ENCODE measurements around the gene BCL2. TPM values are rescaled to one million over a fixed set of nuclear protein-coding genes. Genes with fewer than 3 reads are reported as not detected.
A peak's percentile ranks its signal among the peaks of the same experiment; 100 is the strongest.

Gene BCL2
- total RNA-seq, 2 donors from 2014 or later, result 14.8 to 38.4 TPM

- intact Hi-C loops (cut with DNase I), result no loop called here
- no peak overlapping the region for H3K4me3 ChIP-seq
- TF ChIP-seq CTCF (IDR thresholded peaks at IDR 0.05), result no peak
- no peak for TF ChIP-seq POLR2A (IDR thresholded peaks at IDR 0.05)
- TF ChIP-seq POLR2AphosphoS5 (IDR thresholded peaks at IDR 0.05), result no peak
- H3K27ac ChIP-seq, result no peak overlapping the region
- no peaks in the 10 kb centered on the region for H3K27me3 ChIP-seq (replicated peaks; ENCODE audit: insufficient read depth)
- no peaks in the 10 kb centered on the region for H3K36me3 ChIP-seq
- DNase-seq (ENCODE audit: low spot score), result no peak
- no peaks in the 10 kb centered on the region for H3K4me1 ChIP-seq (replicated peaks)
- 85% methylated on average over 3 of the region's 3 CpGs for WGBS
- H3K9me3 ChIP-seq, result no peaks in the 10 kb centered on the region
These were observed 109.0 kb downstream of the BCL2 start for GRCh38 chr18:63210521-63210920.

- no peaks in the 10 kb centered on the region for H3K27me3 ChIP-seq (replicated peaks; ENCODE audit: insufficient read depth)
- peak overlapping the region in 1 of 2 donors; percentile 1 for H3K27ac ChIP-seq
- H3K36me3 ChIP-seq, result no peaks in the 10 kb centered on the region
- no peaks in the 10 kb centered on the region for H3K4me1 ChIP-seq (replicated peaks)
- H3K4me3 ChIP-seq, result no peak overlapping the region
- no peaks in the 10 kb centered on the region for H3K9me3 ChIP-seq
- 54% methylated on average over 3 of the region's 3 CpGs for WGBS
- no peak for TF ChIP-seq POLR2A (IDR thresholded peaks at IDR 0.05)
- no peak for TF ChIP-seq POLR2AphosphoS5 (IDR thresholded peaks at IDR 0.05)
- no peak for TF ChIP-seq CTCF (IDR thresholded peaks at IDR 0.05)
- intact Hi-C loops (cut with DNase I), result no loop called here
- DNase-seq (ENCODE audit: low spot score), result no peak
These were observed 110.9 kb downstream of the BCL2 start for GRCh38 chr18:63208676-63209075.

- Histone ChIP-seq H3K27me3 (replicated peaks; ENCODE audit: insufficient read depth) (no peaks in the 10 kb centered on the region), H3K36me3 (no peaks in the 10 kb centered on the region), H3K4me3 (no peak overlapping the region), H3K9me3 (no peaks in the 10 kb centered on the region), H3K27ac (peak overlapping the region in 1 of 2 donors; percentile 35), H3K4me1 (replicated peaks) (no peaks in the 10 kb centered on the region)
- no peak for TF ChIP-seq CTCF (IDR thresholded peaks at IDR 0.05)
- no peak for TF ChIP-seq POLR2AphosphoS5 (IDR thresholded peaks at IDR 0.05)
- no peak for TF ChIP-seq POLR2A (IDR thresholded peaks at IDR 0.05)
- 58% methylated on average over 1 of the region's 1 CpG for WGBS
- intact Hi-C loops (cut with DNase I), result no loop called here
- no peak for DNase-seq (ENCODE audit: low spot score)
These were observed 111.7 kb downstream of the BCL2 start for GRCh38 chr18:63207835-63208234.

GRCh38 chr18:63207143-63207790 lies 112.3 kb downstream of the BCL2 start:
- WGBS, result 68% methylated on average over 14 of the region's 14 CpGs
- H3K27me3 ChIP-seq (replicated peaks; ENCODE audit: insufficient read depth), result no peaks in the 10 kb centered on the region
- H3K9me3 ChIP-seq, result no peaks in the 10 kb centered on the region
- no peak for DNase-seq (ENCODE audit: low spot score)
- intact Hi-C loops (cut with DNase I), result no loop called here
- no peak overlapping the region for H3K27ac ChIP-seq
- no peaks in the 10 kb centered on the region for H3K4me1 ChIP-seq (replicated peaks)
- no peak overlapping the region for H3K4me3 ChIP-seq
- no peaks in the 10 kb centered on the region for H3K36me3 ChIP-seq
- TF ChIP-seq POLR2AphosphoS5 (IDR thresholded peaks at IDR 0.05) (no peak), CTCF (IDR thresholded peaks at IDR 0.05) (no peak)

GRCh38 chr18:63206433-63207142 lies 113.0 kb downstream of the BCL2 start:
- Histone ChIP-seq H3K36me3 (no peaks in the 10 kb centered on the region), H3K27me3 (replicated peaks; ENCODE audit: insufficient read depth) (no peaks in the 10 kb centered on the region), H3K9me3 (no peaks in the 10 kb centered on the region), H3K27ac (no peak overlapping the region), H3K4me3 (no peak overlapping the region), H3K4me1 (replicated peaks) (peaks cover 4% of the 10 kb centered on the region)
- DNase-seq (ENCODE audit: low spot score), result no peak
- TF ChIP-seq POLR2A (IDR thresholded peaks at IDR 0.05), result no peak
- TF ChIP-seq CTCF (IDR thresholded peaks at IDR 0.05), result no peak
- TF ChIP-seq POLR2AphosphoS5 (IDR thresholded peaks at IDR 0.05), result no peak
- intact Hi-C loops (cut with DNase I), result no loop called here
- WGBS, result 75% methylated on average over 13 of the region's 13 CpGs

Measured in prostate gland (tissue), 2 donors.